Esophagus muscularis mucosa (tissue), 4 donors: ENCODE measurements around the gene SLC1A4. TPM values are rescaled to one million over a fixed set of nuclear protein-coding genes. Genes with fewer than 3 reads are reported as not detected.

Experiments
- DNase-seq: peaks from one replicate; pipeline ENCODE4 v3.0.0-alpha.2; 2017; ENCODE audit errors: extremely low spot score
- H3K27ac ChIP-seq, 4 donors: fragments of 200-600 bp; sonication (generic); replicated peaks in 1 of 4; 1 replicate in 3 of 4; 2 replicates in 1 of 4; pipeline ENCODE4 v1.5.1; 2016 to 2019; ENCODE audit warnings: mild to moderate bottlenecking in 1 of 4
- H3K27me3 ChIP-seq, 4 donors: fragments of 200-600 bp; sonication (generic); one replicate each; pipeline versions ENCODE4 v1.5.1 to v1.6.0; 2016 to 2019
- H3K36me3 ChIP-seq, 4 donors: fragments of 200-600 bp; sonication (generic); one replicate each; pipeline ENCODE4 v1.5.1; 2016 to 2019
- H3K4me1 ChIP-seq, 4 donors: fragments of 200-600 bp; sonication (generic); one replicate each; pipeline ENCODE4 v1.5.1; 2016 to 2019
- H3K4me3 ChIP-seq, 4 donors: fragments of 200-600 bp; sonication (generic); 1 replicate in 2 of 4; 2 replicates in 2 of 4; pipeline ENCODE4 v1.5.1; 2016 to 2019; ENCODE audit warnings: mild to moderate bottlenecking in 4 of 4, moderate library complexity in 1 of 4
- H3K9me3 ChIP-seq, 4 donors: fragments of 200-600 bp; sonication (generic); 1 replicate in 3 of 4; 2 replicates in 1 of 4; pipeline ENCODE4 v1.5.1; 2016 to 2019
- EP300 ChIP-seq: sonication (generic); formaldehyde crosslinking; IDR thresholded peaks from one replicate; pipeline ENCODE4 v1.6.1; 2017; ENCODE audit warnings: antibody characterized with exemption
- POLR2A ChIP-seq: fragments of 450-650 bp; IDR thresholded peaks from one replicate; pipeline ENCODE4 v1.6.1; 2017; ENCODE audit warnings: antibody characterized with exemption, moderate library complexity, mild to moderate bottlenecking, low read depth
- POLR2AphosphoS5 ChIP-seq, 2 donors: sonication (generic); formaldehyde crosslinking; IDR thresholded peaks; one replicate each; pipeline ENCODE4 v1.6.1; 2017; ENCODE audit warnings: antibody characterized with exemption in 2 of 2
- WGBS: methylation state at CpG from one replicate; pipeline ENCODE4 v1.1.5; 2018; 5-methylcytosine and 5-hydroxymethylcytosine counted together
- intact Hi-C: fragments of 100-400 bp; cut with DNase I; formaldehyde crosslinking; loops from one replicate; pipeline ENCODE4 v1.15.1; 2023
- total RNA-seq, 4 donors: library from RNA; depleted of rRNA; stranded (reverse); fragments of >200 nt; gene quantifications; one replicate each; pipeline versions ENCODE4 v1.1.0 to v1.2.1, GENCODE V29; 2016
- TF ChIP-seq, protein P1 (sequence below), 3 experiments: fragments of 200-600 bp in 2 of 3; fragments of 450-650 bp in 1 of 3; sonication (generic) in 2 of 3; IDR thresholded peaks; one replicate each; pipeline ENCODE4 v1.5.1; 2017 to 2019; ENCODE audit warnings: antibody characterized with exemption in 3 of 3, mild to moderate bottlenecking in 2 of 3, moderate library complexity in 1 of 3

The SLC1A4 gene
- total RNA-seq, 4 donors from 2014 or later = 10.4 to 15.1 (median 10.8) TPM

DNA sequence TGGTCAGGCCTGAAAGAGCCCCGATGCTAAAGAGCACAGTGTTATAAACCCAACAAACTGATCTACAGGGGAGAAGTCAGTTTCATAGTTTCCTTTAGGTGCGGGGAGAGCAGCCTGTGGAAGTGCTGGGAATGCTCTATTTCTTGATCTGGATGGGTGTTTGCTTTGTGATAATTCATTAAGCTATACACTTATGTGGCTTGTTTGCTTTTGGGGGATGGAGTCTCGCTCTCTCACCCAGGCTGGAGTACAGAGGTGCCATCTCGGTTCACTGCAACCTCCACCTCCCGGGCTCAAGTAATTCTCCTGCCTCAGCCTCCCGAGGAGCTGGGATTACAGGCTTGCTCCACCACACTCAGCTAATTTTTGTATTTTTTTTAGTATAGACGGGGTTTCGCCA, 37.0 kb downstream of the SLC1A4 start:
- Histone ChIP-seq H3K36me3 (peaks cover 4 to 21% (median 5%) of the 10 kb centered on the region in 4 donors), H3K4me1 (no peaks in the 10 kb centered on the region), H3K9me3 (no peaks in the 10 kb centered on the region), H3K27me3 (no peaks in the 10 kb centered on the region), H3K27ac (no peak overlapping the region), H3K4me3 (no peak overlapping the region)
- TF ChIP-seq POLR2A (no peak), EP300 (no peak), POLR2AphosphoS5 (IDR thresholded peaks at IDR 0.05) (no peak)
- TF ChIP-seq, protein P1, sequence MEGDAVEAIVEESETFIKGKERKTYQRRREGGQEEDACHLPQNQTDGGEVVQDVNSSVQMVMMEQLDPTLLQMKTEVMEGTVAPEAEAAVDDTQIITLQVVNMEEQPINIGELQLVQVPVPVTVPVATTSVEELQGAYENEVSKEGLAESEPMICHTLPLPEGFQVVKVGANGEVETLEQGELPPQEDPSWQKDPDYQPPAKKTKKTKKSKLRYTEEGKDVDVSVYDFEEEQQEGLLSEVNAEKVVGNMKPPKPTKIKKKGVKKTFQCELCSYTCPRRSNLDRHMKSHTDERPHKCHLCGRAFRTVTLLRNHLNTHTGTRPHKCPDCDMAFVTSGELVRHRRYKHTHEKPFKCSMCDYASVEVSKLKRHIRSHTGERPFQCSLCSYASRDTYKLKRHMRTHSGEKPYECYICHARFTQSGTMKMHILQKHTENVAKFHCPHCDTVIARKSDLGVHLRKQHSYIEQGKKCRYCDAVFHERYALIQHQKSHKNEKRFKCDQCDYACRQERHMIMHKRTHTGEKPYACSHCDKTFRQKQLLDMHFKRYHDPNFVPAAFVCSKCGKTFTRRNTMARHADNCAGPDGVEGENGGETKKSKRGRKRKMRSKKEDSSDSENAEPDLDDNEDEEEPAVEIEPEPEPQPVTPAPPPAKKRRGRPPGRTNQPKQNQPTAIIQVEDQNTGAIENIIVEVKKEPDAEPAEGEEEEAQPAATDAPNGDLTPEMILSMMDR (IDR thresholded peaks at IDR 0.05) = no peak
- 98% methylated on average over 8 of the region's 8 CpGs for WGBS
- intact Hi-C loops = no loop called here
- DNase-seq = no peak

DNA sequence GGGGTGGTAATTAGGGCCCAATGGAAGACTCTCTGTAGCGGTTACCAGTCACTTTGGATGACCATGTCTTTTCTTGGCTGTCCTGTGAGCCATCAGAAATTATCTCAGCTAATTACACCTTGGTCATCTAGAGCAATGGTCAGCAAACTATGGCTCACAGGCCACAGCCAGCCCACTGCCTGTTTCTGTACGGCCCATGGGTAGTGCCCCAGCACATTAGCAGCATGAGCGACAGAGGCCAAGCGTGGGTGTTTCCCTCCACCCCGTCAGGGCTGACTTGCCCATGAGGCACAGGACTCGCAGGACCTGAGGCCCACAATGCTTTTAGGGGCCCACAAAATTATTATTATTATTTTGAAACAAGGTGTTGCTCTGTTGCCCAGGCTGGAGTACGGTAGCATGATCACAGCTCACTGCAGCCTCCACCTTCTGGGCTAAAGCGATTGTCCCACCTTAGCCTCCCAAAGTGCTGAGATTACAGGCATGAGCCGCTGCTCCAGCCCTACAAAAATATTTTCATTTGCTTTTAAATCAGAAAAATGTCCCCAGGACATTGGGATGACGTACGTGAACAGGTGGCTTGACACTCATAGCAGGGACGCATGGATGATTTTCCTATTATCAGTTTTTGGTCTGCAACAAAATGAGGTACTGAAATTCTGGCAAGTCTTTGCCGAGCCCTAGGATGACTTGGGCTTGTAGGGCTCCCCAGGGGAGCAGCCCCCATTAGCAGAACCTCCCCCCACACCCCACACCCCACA, 37.7 kb downstream of the SLC1A4 start:
- no peak overlapping the region for H3K27ac ChIP-seq
- TF ChIP-seq POLR2AphosphoS5 (IDR thresholded peaks at IDR 0.05) (no peak), POLR2A (no peak), EP300 (no peak)
- TF ChIP-seq, protein P1 (IDR thresholded peaks at IDR 0.05) = no peak
- 96% methylated on average over 13 of the region's 13 CpGs for whole genome bisulfite sequencing
- H3K4me1 ChIP-seq = no peaks in the 10 kb centered on the region
- intact Hi-C loops = no loop called here
- no peak overlapping the region for H3K4me3 ChIP-seq
- no peaks in the 10 kb centered on the region for H3K27me3 ChIP-seq
- no peak for DNase-seq
- H3K9me3 ChIP-seq = no peaks in the 10 kb centered on the region
- H3K36me3 ChIP-seq = peaks cover 0 to 14% (median 0%) of the 10 kb centered on the region in 4 donors

DNA sequence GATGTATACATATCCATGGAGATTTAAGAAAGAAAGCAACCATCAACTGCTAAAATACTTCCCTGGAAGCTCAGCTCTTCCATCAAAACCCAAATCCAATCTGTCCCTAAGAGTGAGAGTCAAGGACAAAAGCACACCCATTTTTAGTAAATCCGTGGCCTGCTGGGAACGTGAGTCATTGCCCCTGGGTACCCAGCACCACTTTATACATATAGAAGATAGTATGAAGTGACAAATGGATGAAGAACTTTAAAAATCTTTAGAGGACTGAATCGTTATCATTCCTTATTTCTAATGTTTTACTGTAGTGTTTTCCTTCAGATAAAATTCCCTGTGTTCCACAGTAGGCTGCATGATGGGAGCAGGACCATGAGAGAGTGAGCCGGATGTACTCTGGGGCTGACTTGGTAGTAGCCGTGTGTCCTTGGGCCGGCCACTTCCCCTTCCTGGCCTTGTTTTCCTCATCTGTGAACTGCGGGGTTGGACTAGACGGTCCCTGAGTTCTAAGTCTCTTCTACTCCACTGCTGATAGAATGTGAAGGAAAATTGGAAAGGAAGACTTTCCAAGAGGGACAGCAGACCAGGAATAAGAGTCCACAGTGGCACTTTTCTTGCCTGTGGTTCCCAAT, 38.5 kb downstream of the SLC1A4 start:
- H3K27ac ChIP-seq = no peak overlapping the region
- 89% methylated on average over 8 of the region's 8 CpGs for WGBS

DNA sequence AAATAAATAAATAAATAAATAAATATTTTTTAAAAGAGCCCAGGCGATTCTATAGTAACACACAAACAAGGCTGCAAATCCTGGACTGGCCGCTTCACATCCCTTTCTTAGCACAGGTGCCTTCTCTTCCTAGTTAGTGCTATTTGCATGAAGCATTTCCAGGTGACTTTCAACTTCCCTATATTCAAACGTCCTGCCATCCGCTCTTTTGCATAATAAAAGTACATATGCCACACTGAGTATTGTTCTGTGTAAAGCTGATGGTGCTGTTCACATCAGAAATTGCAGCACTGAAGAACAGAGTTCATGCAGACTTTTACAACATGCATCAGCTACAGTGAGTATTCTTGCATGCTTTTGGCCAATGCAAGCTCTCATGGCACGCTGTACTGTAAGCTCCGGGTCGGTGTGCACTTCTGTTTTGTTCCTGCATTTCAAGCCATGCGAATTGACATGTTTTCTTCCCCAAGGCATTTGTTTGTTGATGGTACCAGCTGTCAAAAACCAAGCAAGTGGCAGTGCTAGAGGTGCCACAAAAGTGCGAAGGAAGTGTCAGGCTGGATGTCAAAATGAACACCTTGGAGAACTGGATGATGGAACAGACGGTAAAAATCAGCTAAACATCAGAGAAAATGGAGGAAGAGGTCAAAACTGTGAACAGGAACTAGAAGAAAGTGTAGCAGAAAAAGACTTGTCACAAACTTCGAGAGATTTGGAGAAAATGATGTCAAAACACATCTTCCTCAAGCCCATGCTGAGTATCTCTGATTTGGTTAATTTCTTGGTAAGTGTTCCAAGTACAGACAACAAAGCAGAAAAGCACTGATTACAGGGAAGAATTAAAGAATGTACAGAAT, 41.5 kb downstream of the SLC1A4 start:
- 78% methylated on average over 11 of the region's 11 CpGs for WGBS
- H3K4me1 ChIP-seq = no peaks in the 10 kb centered on the region
- H3K36me3 ChIP-seq = no peaks in the 10 kb centered on the region
- DNase-seq = no peak
- no peaks in the 10 kb centered on the region for H3K9me3 ChIP-seq
- TF ChIP-seq POLR2AphosphoS5 (IDR thresholded peaks at IDR 0.05) (no peak), POLR2A (no peak), EP300 (no peak)
- TF ChIP-seq, protein P1 (IDR thresholded peaks at IDR 0.05) = no peak
- no peak overlapping the region for H3K27ac ChIP-seq
- H3K4me3 ChIP-seq = no peak overlapping the region
- no peaks in the 10 kb centered on the region for H3K27me3 ChIP-seq
- intact Hi-C loops = no loop called here

More for the DNA sequence above, 38.5 kb downstream of the SLC1A4 start:
- TF ChIP-seq EP300 = no peak
- TF ChIP-seq, protein P1 (IDR thresholded peaks at IDR 0.05) = no peak
- no peak for TF ChIP-seq POLR2AphosphoS5 (IDR thresholded peaks at IDR 0.05)
- TF ChIP-seq POLR2A = no peak
- H3K36me3 ChIP-seq = peaks cover 0 to 7% (median 0%) of the 10 kb centered on the region in 4 donors
- H3K4me1 ChIP-seq = no peaks in the 10 kb centered on the region
- H3K9me3 ChIP-seq = no peaks in the 10 kb centered on the region
- no peak for DNase-seq
- H3K27me3 ChIP-seq = no peaks in the 10 kb centered on the region
- no peak overlapping the region for H3K4me3 ChIP-seq
- intact Hi-C loops = no loop called here
